Right atrium auricular region (tissue), 2 donors: ENCODE data around the gene ZNF831. TPM values are rescaled to one million over a fixed set of nuclear protein-coding genes. Genes with fewer than 3 reads are reported as not detected.

Source experiments
- DNase-seq: peaks from one replicate; pipeline ENCODE4 v3.0.0-alpha.2; 2019; ENCODE audit warnings: low spot score
- H3K27ac ChIP-seq, 2 donors: fragments of 200-600 bp; sonication (generic); 1 replicate in 1 of 2; 2 replicates in 1 of 2; pipeline ENCODE4 v1.5.1; 2016 to 2019
- H3K27me3 ChIP-seq, 2 donors: fragments of 200-600 bp; sonication (generic); one replicate each; pipeline versions ENCODE4 v1.5.1 to v1.6.0; 2017 to 2019
- H3K36me3 ChIP-seq: fragments of 200-600 bp; sonication (generic); one replicate; pipeline ENCODE4 v1.5.1; 2016
- H3K4me1 ChIP-seq, 2 donors: fragments of 200-600 bp; sonication (generic); one replicate each; pipeline versions ENCODE4 v1.5.1 to v1.6.0; 2017 to 2019
- H3K4me3 ChIP-seq, 2 donors: fragments of 200-600 bp; sonication (generic); 1 replicate in 1 of 2; 2 replicates in 1 of 2; pipeline ENCODE4 v1.5.1; 2017 to 2019; ENCODE audit warnings: mild to moderate bottlenecking in 1 of 2, moderate library complexity in 1 of 2
- H3K9me3 ChIP-seq, 2 donors: fragments of 200-600 bp; sonication (generic); one replicate each; pipeline ENCODE4 v1.5.1; 2019
- total RNA-seq, 2 donors: library from RNA; depleted of rRNA; stranded (reverse); fragments of >200 nt; gene quantifications; one replicate each; pipeline ENCODE4 v1.1.0, GENCODE V29; 2016
- TF ChIP-seq, protein P1 (sequence below), 2 donors: fragments of 200-600 bp; sonication (generic); IDR thresholded peaks; one replicate each; pipeline ENCODE4 v1.5.1; 2019; ENCODE audit warnings: antibody characterized with exemption in 2 of 2

Gene ZNF831
- total RNA-seq, 2 donors from 2014 or later, result 0.19 to 0.47 TPM

DNA sequence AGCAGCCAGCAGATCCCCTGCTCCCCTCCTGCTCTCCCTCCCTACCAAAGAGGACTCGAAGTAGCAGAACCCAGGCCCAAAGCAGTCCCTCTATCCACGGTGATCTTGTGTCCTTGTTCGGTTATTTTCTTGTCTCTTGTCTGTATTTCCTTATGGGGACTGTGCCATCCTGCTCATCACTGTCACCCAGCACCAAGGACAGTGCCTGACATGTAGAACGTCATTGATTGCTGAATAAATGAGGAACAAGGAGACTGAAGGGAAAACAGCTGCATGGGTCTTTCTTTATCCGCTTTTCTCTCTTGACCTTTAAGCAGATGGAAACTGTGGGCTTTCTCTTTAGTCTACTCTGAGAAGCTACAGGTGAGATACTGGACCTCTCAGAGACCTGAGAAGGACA lies 29.4 kb upstream of the ZNF831 start:
- no peak for DNase-seq
- H3K4me3 ChIP-seq, result no peak overlapping the region
- no peaks in the 10 kb centered on the region for H3K27me3 ChIP-seq

DNA sequence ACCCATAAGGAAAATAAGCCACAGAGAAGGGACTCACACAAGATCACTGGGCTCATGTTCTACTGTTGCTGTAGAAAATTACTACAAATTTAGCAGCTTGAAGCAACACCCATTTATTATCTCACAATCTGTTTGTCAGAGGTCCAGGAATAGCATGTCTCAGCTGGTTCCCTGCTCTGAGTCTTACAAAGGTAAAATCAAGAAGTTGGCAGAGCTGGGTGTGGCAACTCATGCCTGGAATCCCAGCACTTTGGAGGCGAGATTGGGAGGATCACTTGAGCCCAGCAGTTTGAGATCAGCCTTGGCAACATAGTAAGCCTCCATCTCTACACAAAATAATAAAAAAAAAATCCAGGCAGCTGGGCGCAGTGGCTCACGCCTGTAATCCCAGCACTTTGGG lies 28.5 kb upstream of the ZNF831 start:
- H3K27me3 ChIP-seq, result no peaks in the 10 kb centered on the region
- no peaks in the 10 kb centered on the region for H3K36me3 ChIP-seq
- no peak overlapping the region for H3K4me3 ChIP-seq
- no peak overlapping the region for H3K27ac ChIP-seq
- TF ChIP-seq, protein P1, sequence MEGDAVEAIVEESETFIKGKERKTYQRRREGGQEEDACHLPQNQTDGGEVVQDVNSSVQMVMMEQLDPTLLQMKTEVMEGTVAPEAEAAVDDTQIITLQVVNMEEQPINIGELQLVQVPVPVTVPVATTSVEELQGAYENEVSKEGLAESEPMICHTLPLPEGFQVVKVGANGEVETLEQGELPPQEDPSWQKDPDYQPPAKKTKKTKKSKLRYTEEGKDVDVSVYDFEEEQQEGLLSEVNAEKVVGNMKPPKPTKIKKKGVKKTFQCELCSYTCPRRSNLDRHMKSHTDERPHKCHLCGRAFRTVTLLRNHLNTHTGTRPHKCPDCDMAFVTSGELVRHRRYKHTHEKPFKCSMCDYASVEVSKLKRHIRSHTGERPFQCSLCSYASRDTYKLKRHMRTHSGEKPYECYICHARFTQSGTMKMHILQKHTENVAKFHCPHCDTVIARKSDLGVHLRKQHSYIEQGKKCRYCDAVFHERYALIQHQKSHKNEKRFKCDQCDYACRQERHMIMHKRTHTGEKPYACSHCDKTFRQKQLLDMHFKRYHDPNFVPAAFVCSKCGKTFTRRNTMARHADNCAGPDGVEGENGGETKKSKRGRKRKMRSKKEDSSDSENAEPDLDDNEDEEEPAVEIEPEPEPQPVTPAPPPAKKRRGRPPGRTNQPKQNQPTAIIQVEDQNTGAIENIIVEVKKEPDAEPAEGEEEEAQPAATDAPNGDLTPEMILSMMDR (IDR thresholded peaks at IDR 0.05), result no peak
- no peaks in the 10 kb centered on the region for H3K4me1 ChIP-seq
- no peaks in the 10 kb centered on the region for H3K9me3 ChIP-seq
- no peak for DNase-seq

More for the DNA sequence above, 29.4 kb upstream of the ZNF831 start:
- Histone ChIP-seq H3K36me3 (no peaks in the 10 kb centered on the region), H3K27ac (no peak overlapping the region), H3K4me1 (no peaks in the 10 kb centered on the region), H3K9me3 (no peaks in the 10 kb centered on the region)
- TF ChIP-seq, protein P1 (IDR thresholded peaks at IDR 0.05), result no peak

DNA sequence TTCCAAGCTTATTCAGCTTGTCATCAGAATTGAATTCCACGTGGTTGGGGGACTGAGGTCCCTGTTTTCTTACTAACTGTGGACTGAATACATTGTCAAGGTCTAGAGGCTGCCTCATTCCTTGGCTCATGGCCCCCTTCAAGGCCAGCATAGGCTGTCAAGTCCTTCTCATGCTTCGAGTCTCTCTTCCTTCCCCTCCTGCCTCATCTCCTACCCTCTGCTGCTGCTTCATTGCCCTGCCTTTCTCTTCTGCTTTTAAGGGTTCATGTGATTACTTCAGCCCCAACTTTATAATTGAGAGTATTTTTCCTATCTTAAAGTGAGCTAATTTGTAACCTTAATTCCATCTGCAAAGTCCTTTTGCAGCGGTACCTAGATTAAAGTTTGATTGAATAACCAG lies 27.6 kb upstream of the ZNF831 start:
- Histone ChIP-seq H3K9me3 (no peaks in the 10 kb centered on the region), H3K4me3 (no peak overlapping the region), H3K4me1 (no peaks in the 10 kb centered on the region), H3K27ac (no peak overlapping the region), H3K36me3 (no peaks in the 10 kb centered on the region), H3K27me3 (no peaks in the 10 kb centered on the region)
- DNase-seq, result no peak
- TF ChIP-seq, protein P1 (IDR thresholded peaks at IDR 0.05), result no peak

DNA sequence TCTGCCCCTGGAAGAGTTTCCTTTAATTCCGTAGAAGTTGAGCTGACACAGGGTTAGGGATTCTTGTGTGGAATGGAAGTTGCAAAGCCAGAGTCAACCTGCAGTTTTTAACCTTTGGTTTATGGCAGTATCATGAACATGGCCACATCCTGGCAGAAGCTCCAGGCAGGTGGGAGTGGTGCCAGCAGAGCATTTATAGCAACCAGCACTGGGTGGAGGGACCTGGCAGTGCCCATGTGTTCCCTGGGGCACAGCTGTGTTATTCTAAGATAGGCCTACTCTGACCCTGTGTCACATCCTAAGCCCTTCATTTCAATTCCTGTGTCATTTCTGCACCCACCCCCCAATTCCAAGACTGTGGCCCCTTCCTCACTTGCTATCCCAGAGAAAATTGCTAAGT lies 26.1 kb upstream of the ZNF831 start:
- H3K9me3 ChIP-seq, result no peaks in the 10 kb centered on the region

DNA sequence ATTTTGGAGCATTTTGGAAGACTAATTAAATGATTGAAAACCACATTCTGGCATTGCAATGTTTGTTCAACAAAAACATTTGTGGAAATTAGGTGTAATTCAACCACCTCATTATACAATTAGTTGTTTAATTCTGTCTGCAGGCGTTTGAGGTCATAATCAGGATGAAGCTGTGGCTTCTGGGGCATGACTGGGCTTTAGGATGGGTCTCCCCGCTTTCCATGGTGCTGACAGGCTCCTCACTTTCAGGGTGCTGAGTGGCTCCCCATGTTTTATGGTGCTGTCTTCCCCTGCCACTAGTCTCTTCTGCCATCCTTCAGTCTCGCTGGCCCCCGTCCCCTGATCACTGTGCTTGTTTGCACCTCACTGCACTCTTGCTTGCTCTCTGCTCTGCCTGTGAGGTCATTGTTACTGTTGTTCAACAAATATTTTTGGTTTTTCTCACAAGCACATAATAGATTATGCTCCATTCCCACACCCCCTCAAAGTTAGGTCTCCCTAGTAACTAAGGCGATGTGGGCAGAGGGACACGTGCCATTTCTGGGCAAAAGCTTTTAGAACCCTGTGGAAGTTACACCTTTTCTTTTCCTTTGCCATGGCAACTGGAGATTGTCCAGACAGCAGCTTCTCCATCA lies 25.4 kb upstream of the ZNF831 start:
- Histone ChIP-seq H3K27ac (no peak overlapping the region), H3K27me3 (no peaks in the 10 kb centered on the region), H3K4me3 (no peak overlapping the region), H3K36me3 (no peaks in the 10 kb centered on the region), H3K9me3 (no peaks in the 10 kb centered on the region), H3K4me1 (no peaks in the 10 kb centered on the region)
- TF ChIP-seq, protein P1 (IDR thresholded peaks at IDR 0.05), result no peak
- DNase-seq, result no peak

More for the DNA sequence above, 26.1 kb upstream of the ZNF831 start:
- Histone ChIP-seq H3K27me3 (no peaks in the 10 kb centered on the region), H3K36me3 (no peaks in the 10 kb centered on the region), H3K4me3 (no peak overlapping the region), H3K4me1 (no peaks in the 10 kb centered on the region), H3K27ac (no peak overlapping the region)
- TF ChIP-seq, protein P1 (IDR thresholded peaks at IDR 0.05), result no peak
- no peak for DNase-seq

DNA sequence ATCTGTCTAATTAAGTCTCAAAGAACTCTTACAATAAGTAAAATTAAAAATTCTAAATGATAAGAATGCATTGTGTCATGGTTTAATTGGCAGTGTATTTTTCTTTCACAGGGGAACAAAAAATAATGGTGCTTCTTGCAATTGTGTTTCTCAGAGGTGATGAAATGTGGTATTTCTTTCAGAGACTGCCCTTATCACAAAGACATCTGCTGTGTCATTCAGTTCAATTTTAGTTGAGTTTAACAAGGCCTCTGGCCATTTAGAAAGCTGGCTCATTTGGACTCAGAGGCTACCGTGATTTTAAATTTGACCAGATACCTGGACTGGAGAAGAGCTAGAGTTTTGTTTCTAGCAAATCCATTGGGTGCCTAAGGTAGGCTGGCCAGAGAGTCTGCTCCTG lies 23.6 kb upstream of the ZNF831 start:
- Histone ChIP-seq H3K27ac (no peak overlapping the region), H3K36me3 (no peaks in the 10 kb centered on the region), H3K4me3 (no peak overlapping the region), H3K9me3 (no peaks in the 10 kb centered on the region), H3K27me3 (no peaks in the 10 kb centered on the region), H3K4me1 (no peaks in the 10 kb centered on the region)
- TF ChIP-seq, protein P1 (IDR thresholded peaks at IDR 0.05), result no peak
- DNase-seq, result no peak
